Measurements from ENCODE around the gene CNTN1. TPM values are rescaled to one million over a fixed set of nuclear protein-coding genes. Genes with fewer than 3 reads are reported as not detected.

The CNTN1 gene
- polyA plus RNA-seq, 1 donor (not counting 4 experiments of a cell fraction or from before 2014, with no cell fraction given), result 19.0 TPM

GRCh38 chr12:40668099-40668529 is 24.1 kb upstream of the CNTN1 start:
- no peak overlapping the region for H3K27ac ChIP-seq (ENCODE audit: control insufficient read depth, insufficient read depth, low read length)
- H3K9me3 ChIP-seq (ENCODE audit: control insufficient read depth, low read depth, low read length), result no peaks in the 10 kb centered on the region
- dilution Hi-C loops (cut with MboI; ENCODE audit: extremely low pct_ligation_motif_present, low sequenced_read_pairs), result no loop called here
- TF ChIP-seq, protein P1, sequence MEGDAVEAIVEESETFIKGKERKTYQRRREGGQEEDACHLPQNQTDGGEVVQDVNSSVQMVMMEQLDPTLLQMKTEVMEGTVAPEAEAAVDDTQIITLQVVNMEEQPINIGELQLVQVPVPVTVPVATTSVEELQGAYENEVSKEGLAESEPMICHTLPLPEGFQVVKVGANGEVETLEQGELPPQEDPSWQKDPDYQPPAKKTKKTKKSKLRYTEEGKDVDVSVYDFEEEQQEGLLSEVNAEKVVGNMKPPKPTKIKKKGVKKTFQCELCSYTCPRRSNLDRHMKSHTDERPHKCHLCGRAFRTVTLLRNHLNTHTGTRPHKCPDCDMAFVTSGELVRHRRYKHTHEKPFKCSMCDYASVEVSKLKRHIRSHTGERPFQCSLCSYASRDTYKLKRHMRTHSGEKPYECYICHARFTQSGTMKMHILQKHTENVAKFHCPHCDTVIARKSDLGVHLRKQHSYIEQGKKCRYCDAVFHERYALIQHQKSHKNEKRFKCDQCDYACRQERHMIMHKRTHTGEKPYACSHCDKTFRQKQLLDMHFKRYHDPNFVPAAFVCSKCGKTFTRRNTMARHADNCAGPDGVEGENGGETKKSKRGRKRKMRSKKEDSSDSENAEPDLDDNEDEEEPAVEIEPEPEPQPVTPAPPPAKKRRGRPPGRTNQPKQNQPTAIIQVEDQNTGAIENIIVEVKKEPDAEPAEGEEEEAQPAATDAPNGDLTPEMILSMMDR (optimal IDR thresholded peaks at IDR 0.05 in 1 of 3, IDR thresholded peaks at IDR 0.05 in 1 of 3, conservative IDR thresholded peaks at IDR 0.05 in 1 of 3; ENCODE audit: extremely low read depth in 1 of 3, insufficient read depth in 2 of 3, low read length in 3 of 3), result no peak
- TF ChIP-seq EZH2 (IDR thresholded peaks at IDR 0.05; ENCODE audit: low read length), result no peak
- H3K9ac ChIP-seq (ENCODE audit: control insufficient read depth, extremely low read depth, insufficient read depth, low read length), result no peak overlapping the region
- no peak overlapping the region for H3K4me3 ChIP-seq (ENCODE audit: control insufficient read depth in 2 of 3, extremely low read depth in 1 of 3, insufficient read depth in 2 of 3, low read depth in 1 of 3, low read length in 3 of 3)
- DNase-seq (ENCODE audit: low read depth, low spot score) (no peak), FAIRE-seq (no peak)
- H4K20me1 ChIP-seq (ENCODE audit: control insufficient read depth, extremely low read depth, insufficient read depth, low read length), result no peaks in the 10 kb centered on the region
- no peak overlapping the region for H2AFZ ChIP-seq (ENCODE audit: control insufficient read depth, low read length)
- no peaks in the 10 kb centered on the region for H3K27me3 ChIP-seq (ENCODE audit: control insufficient read depth, extremely low read depth, insufficient read depth, low read length)
- H3K36me3 ChIP-seq (ENCODE audit: control insufficient read depth in 2 of 2, extremely low read depth in 1 of 2, insufficient read depth in 2 of 2, low read length in 2 of 2), result no peaks in the 10 kb centered on the region
- H3K4me1 ChIP-seq (ENCODE audit: control insufficient read depth, extremely low read depth, insufficient read depth, low read length), result peaks cover 5% of the 10 kb centered on the region
- H3K4me2 ChIP-seq (ENCODE audit: control insufficient read depth, extremely low read depth, insufficient read depth, low read depth, low read length), result no peak overlapping the region
- H3K79me2 ChIP-seq (ENCODE audit: control insufficient read depth, insufficient read depth, low read length), result no peaks in the 10 kb centered on the region
- H3K9me1 ChIP-seq (ENCODE audit: control insufficient read depth, extremely low read depth, insufficient read depth, low read length), result no peaks in the 10 kb centered on the region

DNA sequence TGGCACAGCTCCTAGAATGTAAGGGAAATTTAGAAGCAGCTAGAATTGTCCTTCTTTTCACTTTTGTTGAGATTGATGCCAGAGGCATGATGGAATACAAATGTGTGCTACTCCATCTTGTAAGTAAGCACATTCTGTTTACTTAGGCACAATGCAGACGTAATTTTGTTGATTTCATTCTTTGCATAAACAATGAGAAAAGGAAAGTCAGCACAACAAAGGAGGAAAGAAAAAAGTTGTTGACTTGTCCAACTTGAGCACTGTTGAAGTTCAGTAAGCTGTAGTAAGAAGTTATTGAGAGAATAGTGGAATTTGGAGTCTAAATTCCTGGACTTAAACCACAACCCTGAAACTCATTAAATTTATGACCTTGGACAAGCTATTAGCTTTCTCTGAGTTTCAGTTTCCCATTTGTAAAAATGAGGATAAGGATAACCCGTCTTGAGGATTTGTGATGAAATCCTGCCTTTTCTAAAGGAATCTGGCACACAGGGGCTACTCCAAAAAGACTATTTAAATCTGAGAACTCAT is 19.4 kb upstream of the CNTN1 start:
- H3K9me3 ChIP-seq (ENCODE audit: control insufficient read depth, low read depth, low read length), result no peaks in the 10 kb centered on the region
- TF ChIP-seq, protein P1 (optimal IDR thresholded peaks at IDR 0.05 in 1 of 3, IDR thresholded peaks at IDR 0.05 in 1 of 3, conservative IDR thresholded peaks at IDR 0.05 in 1 of 3; ENCODE audit: extremely low read depth in 1 of 3, insufficient read depth in 2 of 3, low read length in 3 of 3), result no peak
- no peak for TF ChIP-seq EZH2 (IDR thresholded peaks at IDR 0.05; ENCODE audit: low read length)
- no peaks in the 10 kb centered on the region for H3K27me3 ChIP-seq (ENCODE audit: control insufficient read depth, extremely low read depth, insufficient read depth, low read length)
- no peak overlapping the region for H3K4me3 ChIP-seq (ENCODE audit: control insufficient read depth in 2 of 3, extremely low read depth in 1 of 3, insufficient read depth in 2 of 3, low read depth in 1 of 3, low read length in 3 of 3)
- no peaks in the 10 kb centered on the region for H3K9me1 ChIP-seq (ENCODE audit: control insufficient read depth, extremely low read depth, insufficient read depth, low read length)
- no peaks in the 10 kb centered on the region for H3K4me1 ChIP-seq (ENCODE audit: control insufficient read depth, extremely low read depth, insufficient read depth, low read length)
- no peaks in the 10 kb centered on the region for H4K20me1 ChIP-seq (ENCODE audit: control insufficient read depth, extremely low read depth, insufficient read depth, low read length)
- H3K27ac ChIP-seq (ENCODE audit: control insufficient read depth, insufficient read depth, low read length), result no peak overlapping the region
- H3K36me3 ChIP-seq (ENCODE audit: control insufficient read depth in 2 of 2, extremely low read depth in 1 of 2, insufficient read depth in 2 of 2, low read length in 2 of 2), result no peaks in the 10 kb centered on the region
- no peak for FAIRE-seq
- no peak overlapping the region for H2AFZ ChIP-seq (ENCODE audit: control insufficient read depth, low read length)
- no peak overlapping the region for H3K4me2 ChIP-seq (ENCODE audit: control insufficient read depth, extremely low read depth, insufficient read depth, low read depth, low read length)
- DNase-seq (ENCODE audit: low read depth, low spot score), result no peak
- no peak overlapping the region for H3K9ac ChIP-seq (ENCODE audit: control insufficient read depth, extremely low read depth, insufficient read depth, low read length)
- H3K79me2 ChIP-seq (ENCODE audit: control insufficient read depth, insufficient read depth, low read length), result no peaks in the 10 kb centered on the region
- dilution Hi-C loops (cut with MboI; ENCODE audit: extremely low pct_ligation_motif_present, low sequenced_read_pairs), result no loop called here

Data from keratinocyte (primary cell).